Activated CD4-positive, alpha-beta T cell treated with anti-CD3 and anti-CD28 coated beads, Interleukin-2, amount 50 U/mL, for 4 hours (primary cell): ENCODE data around the gene C20orf141.
"Not testable (repeated sequence)": the region's sequence is repeated elsewhere in the genome, so short reads cannot be mapped to it uniquely, and the experiment has no call there.

Experiments used
- DNase-seq, 2 experiments: peaks; one replicate each; pipeline ENCODE4 v3.0.0-alpha.2; 2020

Gene C20orf141

GRCh38 chr20:2820896-2821869, 6.4 kb downstream of the C20orf141 start:
- no peak for DNase-seq

DNA sequence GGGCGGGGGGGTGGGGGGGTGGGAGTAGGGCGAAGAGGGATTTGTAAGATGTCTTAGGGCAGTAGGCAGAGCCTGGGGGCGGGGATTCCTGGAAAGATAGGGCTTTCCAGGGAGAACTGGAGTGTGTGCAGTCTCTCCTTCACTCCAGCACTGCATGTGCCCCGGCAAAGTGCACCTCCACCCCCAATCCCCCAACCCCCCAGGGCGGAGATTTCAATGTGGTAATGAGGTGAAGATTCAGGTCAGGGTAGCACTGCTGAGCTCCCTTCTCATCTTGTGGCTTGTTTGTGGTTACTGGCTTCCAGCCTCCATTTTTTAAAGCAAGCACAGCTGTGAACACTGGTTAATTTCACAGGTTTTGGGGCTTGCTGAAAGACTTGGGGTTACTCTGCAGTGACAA, 7.3 kb downstream of the C20orf141 start:
- DNase-seq = peak in 1 of 2 experiments; percentile 16

DNA sequence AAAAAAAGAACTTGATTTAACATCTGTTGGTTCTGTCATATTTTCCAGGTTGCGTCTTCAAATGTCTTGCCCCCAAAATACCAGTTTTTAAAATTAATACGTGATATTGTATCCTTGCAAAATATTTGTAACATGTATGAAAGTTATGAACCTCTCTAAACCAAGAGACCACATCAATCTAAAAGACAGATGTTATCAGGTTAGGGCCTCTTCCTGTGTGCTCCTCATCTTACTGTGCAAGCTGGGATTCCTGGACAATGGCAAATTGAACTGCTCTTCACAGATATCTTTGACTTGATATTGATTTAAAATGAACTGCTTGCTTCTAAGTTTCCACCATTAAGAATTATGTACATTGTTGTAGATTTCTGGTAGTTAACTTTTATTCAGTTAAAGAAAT, 11.0 kb downstream of the C20orf141 start:
- no peak for DNase-seq

DNA sequence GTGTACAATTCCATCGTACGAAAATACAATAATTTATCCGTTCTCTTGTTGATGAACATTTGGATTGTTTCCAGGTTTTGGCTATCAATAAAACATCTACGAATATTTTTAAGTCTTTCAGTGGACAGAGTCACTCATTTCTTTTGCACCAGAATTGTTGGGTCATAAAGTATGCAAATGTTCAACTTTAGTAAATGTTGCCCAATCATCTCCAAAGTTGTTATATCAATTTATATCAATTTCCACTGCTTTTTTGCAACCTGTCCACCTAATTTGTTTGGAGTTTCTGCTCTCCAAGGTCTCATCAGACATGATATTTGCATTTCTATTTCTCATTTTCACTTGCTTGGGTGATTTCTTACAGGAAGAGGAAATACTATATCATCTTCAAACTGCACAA, 11.9 kb downstream of the C20orf141 start:
- no peak for DNase-seq

DNA sequence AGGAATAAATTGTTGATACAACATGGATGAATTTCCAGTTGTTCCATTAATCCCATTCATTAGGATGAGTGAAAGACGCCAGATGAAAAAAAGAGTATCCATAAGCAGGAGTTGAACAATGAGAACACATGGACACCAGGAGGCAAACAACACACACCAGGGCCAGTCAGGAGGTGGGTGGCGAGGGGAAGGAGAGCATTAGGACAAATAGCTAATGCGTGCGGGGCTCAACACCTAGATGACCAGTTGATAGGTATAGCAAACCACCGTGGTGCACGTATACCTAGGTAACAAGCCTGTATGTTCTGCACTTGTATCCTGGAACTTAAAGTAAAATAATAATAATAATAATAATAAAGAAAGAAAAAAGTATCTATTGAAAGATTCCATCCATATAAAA, 14.6 kb downstream of the C20orf141 start:
- DNase-seq = no peak

GRCh38 chr20:2831206-2831605, 16.4 kb downstream of the C20orf141 start:
- DNase-seq = not testable (repeated sequence)

DNA sequence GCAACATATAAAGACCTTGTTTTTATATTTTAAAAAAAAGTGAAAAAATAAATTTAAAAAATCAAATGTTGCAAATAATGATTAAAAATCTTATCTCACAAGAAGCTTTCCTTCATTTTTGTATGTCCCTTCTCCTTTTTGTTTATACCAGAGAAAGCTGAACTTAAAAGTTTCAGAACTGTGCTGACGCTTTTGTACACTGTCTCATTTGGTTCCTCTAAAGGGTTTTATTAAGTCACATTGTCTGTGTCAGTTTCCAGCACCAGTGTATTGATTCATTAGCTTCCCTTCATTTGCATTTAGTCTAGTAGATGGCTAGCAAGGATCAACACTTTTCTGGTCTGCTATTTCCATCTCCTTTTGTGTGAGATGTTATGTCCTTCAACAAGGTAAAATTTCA, 19.0 kb downstream of the C20orf141 start:
- no peak for DNase-seq

- no peak for DNase-seq
These were observed 19.8 kb downstream of the C20orf141 start for GRCh38 chr20:2834401-2835110.

- no peak for DNase-seq
These were observed 20.6 kb downstream of the C20orf141 start for GRCh38 chr20:2835331-2835796.

- no peak for DNase-seq
These were observed 21.2 kb downstream of the C20orf141 start for GRCh38 chr20:2836035-2836434.

GRCh38 chr20:2837221-2837960, 22.6 kb downstream of the C20orf141 start:
- DNase-seq = no peak

GRCh38 chr20:2838170-2838797, 23.5 kb downstream of the C20orf141 start:
- DNase-seq = no peak

DNA sequence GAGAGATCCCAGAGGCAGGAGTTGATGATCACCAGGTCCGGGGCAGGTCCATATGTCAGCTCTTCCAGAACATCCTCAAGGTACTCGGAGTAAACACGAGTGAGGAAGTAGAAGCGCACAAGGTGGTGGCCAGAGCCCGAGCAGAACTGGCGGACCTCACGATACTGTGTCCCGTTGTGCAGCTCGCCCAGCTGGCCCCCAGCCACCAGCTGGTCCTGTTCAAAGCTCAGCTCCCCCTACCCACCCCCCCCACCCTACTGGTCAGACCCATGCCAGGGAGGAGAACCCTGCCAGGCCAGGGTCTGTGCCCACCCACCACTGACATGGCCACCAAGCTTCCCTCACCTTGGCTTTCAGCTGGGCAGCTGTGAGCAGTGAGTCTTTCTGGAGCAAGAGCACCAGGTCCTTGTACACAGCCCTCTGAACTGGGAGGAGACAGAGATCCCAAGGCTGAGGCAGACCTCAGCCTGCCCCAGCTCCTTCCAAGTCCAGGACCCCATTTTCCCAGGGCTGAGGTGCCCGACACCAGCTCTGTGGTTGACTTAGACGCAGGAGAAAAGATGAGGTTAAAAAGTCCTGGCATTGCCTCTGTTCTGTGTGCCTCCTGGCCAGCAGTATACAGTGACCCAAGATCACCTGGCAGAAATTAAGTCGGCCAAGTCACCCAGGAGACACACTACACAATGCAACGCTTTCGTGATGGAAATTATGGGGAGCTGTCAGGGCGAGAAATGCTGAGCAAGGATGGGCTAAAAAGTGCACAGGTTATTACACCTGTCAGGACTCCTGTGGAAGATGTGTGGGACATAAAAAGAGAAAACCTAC, 24.3 kb downstream of the C20orf141 start:
- no peak for DNase-seq

DNA sequence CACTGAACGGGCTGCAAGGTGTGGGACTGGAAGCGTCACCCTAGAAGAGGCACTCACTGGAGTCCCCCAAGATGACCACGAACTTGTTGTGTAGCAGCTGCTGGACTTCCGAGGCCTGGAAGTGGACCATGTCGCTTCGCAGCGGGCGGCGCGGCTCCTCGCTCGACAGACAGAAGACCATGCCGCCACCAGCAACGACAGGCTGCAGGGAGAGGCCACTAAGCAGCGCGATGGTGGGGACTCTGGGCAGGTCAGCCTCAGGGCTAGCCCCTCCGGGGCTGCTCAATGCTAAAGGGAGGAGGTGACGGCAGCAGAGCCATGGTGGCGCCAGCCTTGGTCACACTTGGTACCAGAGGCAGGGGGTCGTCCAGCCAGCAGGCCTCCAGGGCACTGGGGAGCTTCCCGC, 24.9 kb downstream of the C20orf141 start:
- no peak for DNase-seq

DNA sequence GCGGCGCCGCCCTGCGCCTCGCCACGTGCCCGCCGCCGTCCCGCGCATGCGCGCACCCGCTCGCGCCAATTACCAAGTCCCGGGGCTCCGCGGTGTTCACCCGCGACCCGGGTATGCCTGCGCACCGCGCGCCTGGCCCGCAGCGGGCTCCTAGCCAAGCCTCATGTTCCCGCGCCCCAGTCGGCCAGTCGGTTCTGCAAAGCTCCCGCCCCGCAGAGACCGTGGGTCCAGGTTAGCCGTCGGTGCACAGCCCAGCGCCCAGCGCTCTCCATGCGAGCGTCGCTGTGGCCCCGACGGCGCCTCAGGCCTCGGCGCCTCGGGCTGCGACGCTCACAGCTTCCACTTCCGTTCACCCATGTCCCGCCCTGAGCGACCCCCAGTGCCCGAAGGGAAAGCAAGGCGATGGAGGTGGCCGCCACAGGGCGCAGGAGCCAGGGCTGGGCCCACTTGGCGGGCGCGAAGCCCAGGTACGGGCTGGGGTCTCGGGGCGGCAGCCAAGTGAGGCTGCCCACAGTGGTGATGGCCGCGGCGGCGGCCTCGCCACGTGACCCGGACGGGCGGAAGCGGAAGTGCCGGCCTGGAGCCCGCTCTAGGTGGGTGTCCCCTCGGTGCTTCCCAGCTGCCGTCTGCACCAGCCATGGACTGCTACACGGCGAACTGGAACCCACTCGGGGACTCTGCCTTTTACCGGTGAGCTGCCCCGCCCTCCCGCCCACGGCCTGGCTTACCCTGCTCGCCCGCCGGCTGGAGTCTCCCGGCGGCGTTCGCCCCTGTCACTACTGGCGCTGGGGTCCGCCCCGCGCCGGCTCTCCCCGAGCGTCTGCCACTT, 25.6 kb downstream of the C20orf141 start, which contains the start of the genes PCED1A and VPS16:
TSS of gene PCED1A (minus strand) at position 518 of the 829 bp plus-strand sequence. CDS start 743 bp downstream, outside the sequence.
TSS of gene VPS16 (plus strand) at position 608 of the 829 bp plus-strand sequence. CDS start at position 638, 30 bp downstream.
- peak; percentile 83 to 87 for DNase-seq

GRCh38 chr20:2840967-2841531, 26.3 kb downstream of the C20orf141 start:
- peak; percentile 5 to 18 for DNase-seq

GRCh38 chr20:2845607-2846006, 30.8 kb downstream of the C20orf141 start:
- DNase-seq = no peak

DNA sequence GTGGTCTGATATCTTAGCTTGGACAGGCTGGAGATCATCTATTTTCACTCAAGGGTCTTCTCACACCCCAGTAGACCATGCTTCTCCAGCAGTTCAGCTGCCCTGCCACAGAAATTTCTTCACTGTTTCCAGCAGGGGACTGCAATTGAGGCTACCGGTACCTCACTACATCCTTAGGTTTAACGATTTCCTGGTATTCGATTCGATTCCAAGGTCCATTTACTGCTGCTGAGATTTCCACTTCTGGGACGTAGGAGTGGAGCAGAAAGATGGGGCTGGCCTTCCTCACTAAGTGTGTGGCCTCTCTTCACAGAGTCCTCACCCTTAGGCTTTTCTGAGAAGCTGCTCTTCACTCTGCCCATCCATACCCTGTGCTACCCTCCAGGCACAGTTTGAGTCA, 31.9 kb downstream of the C20orf141 start:
- no peak for DNase-seq

GRCh38 chr20:2847802-2848201, 33.0 kb downstream of the C20orf141 start:
- DNase-seq = no peak

DNA sequence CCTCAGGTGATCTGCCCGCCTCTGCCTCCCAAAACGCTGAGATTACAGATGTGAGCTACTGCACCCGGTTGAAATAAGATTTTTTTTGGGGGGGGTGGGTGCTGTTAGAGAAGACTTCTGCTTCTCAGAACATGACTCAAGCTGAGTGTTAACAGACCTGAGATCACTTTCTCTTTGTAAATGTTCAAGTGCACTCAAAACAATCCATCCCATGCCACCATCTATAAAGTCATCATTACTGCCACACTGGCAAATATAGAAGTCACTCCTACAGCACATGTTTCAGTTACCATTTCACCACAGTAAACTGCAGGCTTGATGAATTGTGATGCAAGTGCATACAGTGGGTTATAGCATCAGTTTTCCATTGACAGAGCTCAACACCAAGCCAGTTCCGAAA, 34.7 kb downstream of the C20orf141 start:
- DNase-seq = no peak
